C4-2B (cell line): ENCODE measurements around the gene CACNA2D3.

ENCODE experiments used
- CTCF ChIP-seq: fragments of 450-650 bp; conservative IDR thresholded peaks from 2 replicates; pipeline ENCODE4 v1.5.1; 2017; ENCODE audit warnings: mild to moderate bottlenecking
- ZFX ChIP-seq: fragments of 450-650 bp; IDR thresholded peaks from 2 replicates; pipeline ENCODE4 v1.6.1; 2017

GRCh38 chr3:54259636-54260035 lies 137.3 kb downstream of the CACNA2D3 start:
- TF ChIP-seq CTCF (no peak), ZFX (no peak)
